HG02885 (cell line): ENCODE measurements around the gene CLIC6.

Source experiments
- ATAC-seq: cut with Tn5 transposase; IDR thresholded peaks from one replicate; pipeline ENCODE4 v1.9.1; 2021; ENCODE audit warnings: mild to moderate bottlenecking; ENCODE audit not compliant: unreplicated experiment, poor library complexity

The CLIC6 gene

DNA sequence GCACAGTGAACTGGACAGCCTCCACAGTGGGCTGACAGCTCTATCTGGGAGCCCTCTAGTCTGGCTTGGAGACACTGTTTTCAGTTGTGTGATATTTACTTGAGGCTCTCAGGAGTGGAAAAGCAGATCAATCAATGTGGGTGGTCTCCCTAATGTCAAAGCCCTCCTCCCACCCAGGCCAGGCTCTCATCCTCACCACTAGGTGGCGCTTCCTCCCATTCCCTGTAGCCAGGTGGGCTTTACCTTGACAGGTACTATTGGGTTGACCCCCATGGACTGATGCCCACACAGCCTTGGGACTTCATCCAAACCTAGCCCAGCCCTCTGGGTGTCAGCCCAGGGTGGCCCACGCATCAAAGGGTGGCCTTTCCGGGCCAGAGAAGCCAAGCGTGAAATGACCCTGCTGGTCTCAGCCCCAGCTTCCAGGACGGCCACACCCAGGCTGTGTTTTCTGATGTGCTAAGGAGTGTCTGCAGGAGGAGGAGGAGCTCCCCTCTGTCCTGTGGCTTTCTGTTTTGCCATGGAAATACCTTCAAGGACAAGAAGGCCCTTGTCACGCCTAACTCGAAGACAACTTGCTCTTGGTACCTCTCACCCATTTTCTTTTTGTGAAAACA lies 54.0 kb downstream of the CLIC6 start:
- no peak for ATAC-seq

- ATAC-seq = no peak
Measured at GRCh38 chr21:34724131-34724856, 55.5 kb downstream of the CLIC6 start.

DNA sequence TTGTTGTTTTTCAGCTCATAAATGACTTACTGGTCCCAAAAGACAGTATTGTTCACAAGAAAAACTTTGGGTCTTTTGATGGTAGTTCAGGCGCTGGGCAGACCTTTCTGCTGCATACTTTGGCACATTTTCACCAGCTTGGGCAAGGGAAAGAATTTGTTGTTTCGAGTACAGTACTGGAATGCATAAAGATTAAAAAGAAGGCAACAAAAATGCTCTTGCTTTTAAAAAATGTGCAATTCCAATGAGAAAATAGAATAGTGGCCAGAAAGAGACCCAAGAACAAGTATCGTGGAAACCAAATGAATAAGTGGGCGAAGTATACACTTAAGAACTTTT lies 56.0 kb downstream of the CLIC6 start:
- no peak for ATAC-seq

DNA sequence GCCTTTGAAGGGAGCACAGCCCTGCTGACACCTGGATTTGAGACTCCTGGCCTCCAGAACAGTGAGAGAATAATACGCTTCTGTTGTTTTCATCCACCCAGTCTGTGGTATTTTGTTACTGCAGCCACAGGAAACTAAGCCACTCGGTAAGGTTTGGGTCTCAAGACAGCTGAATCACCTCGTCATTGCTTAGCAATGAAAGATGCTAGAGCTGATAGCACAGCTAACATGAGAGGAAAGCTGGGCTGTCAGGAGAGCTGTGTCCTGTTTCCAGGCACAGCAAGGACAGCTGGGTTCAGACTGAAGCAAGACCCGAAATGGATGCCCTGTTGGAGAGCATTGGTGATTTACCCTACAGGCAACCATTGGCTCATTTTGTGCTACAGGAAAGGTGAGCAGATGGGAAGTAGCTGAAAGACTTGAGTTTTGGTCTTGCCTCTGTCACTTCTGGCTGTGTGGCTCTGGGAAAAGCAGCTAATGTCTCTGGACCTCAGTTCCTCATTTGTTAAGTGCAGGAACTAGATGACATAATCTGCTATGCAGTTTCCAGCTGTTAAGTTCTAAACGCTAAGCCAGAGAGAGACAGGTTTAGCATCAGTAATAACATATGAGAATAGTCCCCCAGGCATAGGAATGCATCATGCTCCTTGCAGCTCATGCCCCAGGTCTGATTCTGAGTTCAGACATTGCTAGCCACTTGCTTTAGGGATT lies 58.0 kb downstream of the CLIC6 start:
- no peak for ATAC-seq

DNA sequence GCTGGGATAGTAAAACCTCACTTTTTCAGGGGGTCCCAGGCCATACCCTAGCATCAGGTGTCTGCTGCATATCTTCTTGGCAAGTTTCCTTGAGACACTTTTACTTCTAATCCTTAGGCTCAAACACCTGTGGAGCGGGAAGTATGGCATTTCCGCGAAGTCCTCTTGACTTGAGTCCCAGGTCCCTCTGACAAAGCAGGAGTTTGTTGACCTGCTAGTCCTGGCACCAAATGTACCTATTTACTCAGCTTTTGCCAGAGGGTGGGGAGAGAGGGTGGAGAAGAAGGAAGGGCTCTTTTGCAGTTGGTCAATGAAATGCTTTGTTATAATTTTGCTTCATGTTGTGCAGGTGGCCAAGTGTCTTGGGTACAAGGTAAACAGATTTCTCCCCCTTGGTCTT lies 59.7 kb downstream of the CLIC6 start:
- no peak for ATAC-seq

GRCh38 chr21:34730194-34730593 lies 61.4 kb downstream of the CLIC6 start:
- no peak for ATAC-seq

GRCh38 chr21:34730756-34731445 lies 62.1 kb downstream of the CLIC6 start:
- no peak for ATAC-seq

DNA sequence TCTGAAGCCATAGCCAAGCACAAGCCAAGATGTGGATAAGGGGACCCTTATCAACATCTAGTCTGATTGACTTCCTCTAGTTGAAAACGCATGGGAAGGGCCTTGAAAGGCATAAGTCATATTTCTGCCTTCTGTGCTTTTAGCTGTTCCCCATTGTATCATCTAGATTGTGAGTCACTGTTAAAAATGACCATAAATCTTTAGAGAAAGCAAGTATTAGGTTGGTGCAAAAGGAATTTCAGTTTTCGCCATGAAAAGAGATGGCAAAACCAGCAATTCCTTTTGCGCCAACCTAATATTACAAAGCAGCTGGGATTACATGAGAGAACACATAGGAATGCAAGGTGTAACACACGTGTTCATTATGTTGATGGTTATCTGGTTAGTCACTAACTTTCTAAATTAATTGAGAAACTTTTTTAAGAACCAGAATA lies 63.6 kb downstream of the CLIC6 start:
- no peak for ATAC-seq

- ATAC-seq = no peak
Measured at GRCh38 chr21:34733852-34734251, 65.1 kb downstream of the CLIC6 start.

DNA sequence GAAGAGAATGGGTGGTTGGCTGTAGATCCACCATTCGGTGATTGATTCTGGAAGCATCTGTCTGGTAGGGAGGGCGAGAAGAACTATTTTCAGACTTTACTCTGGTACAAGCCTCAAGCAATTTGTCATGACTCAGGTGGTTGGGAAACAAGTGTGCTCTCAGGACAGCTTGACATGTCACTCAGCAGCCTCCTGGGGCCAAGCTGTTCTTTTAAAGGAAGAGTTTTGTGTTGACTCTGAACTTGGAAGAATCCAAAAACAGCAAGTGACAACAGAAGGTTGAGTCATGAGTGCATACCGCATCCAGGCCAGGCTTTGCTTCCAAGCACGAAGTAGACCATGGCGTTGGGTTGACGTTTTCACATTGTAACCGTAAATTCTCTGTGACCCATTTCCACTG lies 65.9 kb downstream of the CLIC6 start:
- no peak for ATAC-seq

- no peak for ATAC-seq
Measured at GRCh38 chr21:34736116-34736874, 67.5 kb downstream of the CLIC6 start.

DNA sequence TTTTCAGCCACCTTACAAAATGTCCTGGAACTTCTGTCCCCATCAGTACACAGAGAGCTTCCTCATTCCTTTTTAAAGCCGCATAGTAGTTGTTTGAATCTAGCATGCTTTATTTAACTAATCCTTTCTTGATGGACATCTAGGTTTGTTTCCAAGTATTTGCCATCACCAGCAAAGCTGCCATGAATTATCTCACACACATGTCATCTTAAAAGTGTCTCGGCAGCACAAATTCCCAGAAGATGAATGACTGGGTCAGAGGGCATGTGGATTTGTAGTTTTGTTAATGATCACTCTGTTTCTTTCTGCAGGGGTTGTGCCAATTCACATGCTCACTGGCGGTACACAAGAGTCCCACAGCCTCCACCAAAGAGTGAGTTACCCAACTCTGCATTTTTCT lies 68.3 kb downstream of the CLIC6 start:
- no peak for ATAC-seq

DNA sequence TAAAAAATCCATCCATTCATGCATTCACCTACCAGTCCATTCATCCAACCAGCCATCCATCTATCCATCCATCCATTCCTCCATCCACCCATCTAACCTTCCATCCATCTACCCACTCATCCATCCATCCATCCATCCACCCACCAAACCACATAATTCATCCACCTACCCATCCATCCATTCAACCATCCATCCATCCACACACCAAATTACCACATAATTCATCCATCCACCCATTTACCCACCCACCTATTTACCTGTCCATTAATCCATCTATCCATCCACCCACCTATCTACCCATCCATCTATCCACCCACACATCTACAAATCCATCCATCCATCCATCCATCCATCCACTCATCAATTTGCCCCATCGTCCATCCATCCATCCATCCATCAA lies 71.4 kb downstream of the CLIC6 start:
- no peak for ATAC-seq

GRCh38 chr21:34743285-34743684 lies 74.5 kb downstream of the CLIC6 start:
- ATAC-seq = no peak

- no peak for ATAC-seq
Measured at GRCh38 chr21:34743831-34744230, 75.0 kb downstream of the CLIC6 start.

- ATAC-seq = no peak
Measured at GRCh38 chr21:34744801-34745200, 76.0 kb downstream of the CLIC6 start.

GRCh38 chr21:34745557-34746255 lies 76.9 kb downstream of the CLIC6 start:
- ATAC-seq = peak; percentile 79

GRCh38 chr21:34748862-34749261 lies 80.1 kb downstream of the CLIC6 start:
- ATAC-seq = no peak

DNA sequence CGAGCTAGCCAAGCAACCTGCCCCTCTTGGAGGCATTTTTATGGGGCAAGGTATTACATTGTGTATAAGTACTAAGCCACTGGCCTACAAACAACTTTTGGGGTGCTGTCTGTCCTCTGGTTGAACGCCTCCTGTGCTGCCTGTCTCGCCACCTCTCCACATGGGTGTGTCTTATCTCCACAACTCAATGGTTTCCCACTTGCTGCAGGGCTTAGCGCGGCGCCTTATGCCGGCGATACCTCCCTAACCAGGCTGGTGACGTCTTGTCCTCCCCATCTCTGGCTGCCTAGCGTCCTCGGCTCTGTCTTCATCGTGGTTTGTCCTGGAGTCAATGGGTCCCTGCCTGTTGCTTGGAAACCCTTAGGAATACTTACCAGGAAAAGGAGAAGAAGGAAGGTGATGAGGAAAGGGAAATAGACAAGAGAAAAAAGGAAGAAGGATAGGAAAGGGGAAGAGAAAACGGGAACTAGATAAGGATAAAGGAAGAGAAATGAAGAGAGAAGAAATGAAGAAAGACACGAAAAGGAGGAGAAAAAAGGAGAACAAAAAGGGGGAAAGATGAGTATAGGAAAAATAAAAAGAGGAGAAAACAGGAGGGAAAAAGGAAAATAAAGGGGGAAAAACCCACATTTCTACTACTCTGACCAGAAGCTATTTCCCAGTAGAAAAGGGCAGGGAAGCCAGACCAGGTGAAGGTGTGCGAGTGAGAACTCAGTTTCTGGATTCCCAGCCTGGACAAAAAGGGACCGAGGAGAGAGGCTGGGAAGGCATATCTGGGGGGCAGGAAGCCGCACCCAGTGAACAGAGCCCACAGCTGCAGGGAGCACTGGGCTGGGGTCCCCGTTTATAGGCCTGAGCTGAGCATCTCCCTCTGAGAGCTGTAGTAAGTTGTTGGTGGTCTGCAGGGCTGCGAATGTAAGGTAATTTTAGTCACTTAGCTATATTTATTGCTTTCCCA lies 86.2 kb downstream of the CLIC6 start:
- ATAC-seq = no peak
